Body of pancreas (tissue), 4 donors: ENCODE results near the gene PSAPL1. TPM values are rescaled to one million over a fixed set of nuclear protein-coding genes. Genes with fewer than 3 reads are reported as not detected.

Experiments used
- ATAC-seq: fragments of 150-250 bp; one replicate; pipeline ENCODE4 v1.9.1; 2016
- DNase-seq, 4 donors: peaks; one replicate each; pipeline ENCODE4 v3.0.0-alpha.2; 2019
- H3K27ac ChIP-seq, 4 donors: fragments of 200-600 bp; sonication (generic); 1 replicate in 3 of 4; 2 replicates in 1 of 4; pipeline versions ENCODE4 v1.5.1 to v1.6.1; 2016 to 2019; ENCODE audit warnings: mild to moderate bottlenecking in 1 of 4, mixed read lengths in 1 of 4, moderate library complexity in 1 of 4
- H3K27me3 ChIP-seq, 2 donors: fragments of 200-600 bp; sonication (generic); one replicate each; pipeline ENCODE4 v1.6.0; 2016; ENCODE audit warnings: mild to moderate bottlenecking in 1 of 2
- H3K36me3 ChIP-seq, 2 donors: fragments of 200-600 bp; sonication (generic); replicated peaks in 1 of 2; 2 replicates each; pipeline ENCODE4 v1.5.1; 2016; ENCODE audit warnings: low read depth in 2 of 2; ENCODE audit not compliant: insufficient read depth in 1 of 2
- H3K4me1 ChIP-seq: fragments of 200-600 bp; sonication (generic); one replicate; pipeline ENCODE4 v1.6.0; 2016
- H3K4me3 ChIP-seq, 2 donors: fragments of 200-600 bp; sonication (generic); 1 replicate in 1 of 2; 2 replicates in 1 of 2; pipeline ENCODE4 v1.5.1; 2016 to 2019
- H3K9me3 ChIP-seq, 3 donors: fragments of 200-600 bp; sonication (generic); 1 replicate in 2 of 3; 2 replicates in 1 of 3; pipeline ENCODE4 v1.5.1; 2016
- POLR2A ChIP-seq, 3 donors: fragments of 450-650 bp; IDR thresholded peaks; one replicate each; pipeline ENCODE4 v1.6.1; 2016; ENCODE audit warnings: antibody characterized with exemption in 3 of 3, mild to moderate bottlenecking in 2 of 3
- WGBS, 2 donors: methylation state at CpG; one replicate each; pipeline ENCODE4 v1.1.5; 2017; 5-methylcytosine and 5-hydroxymethylcytosine counted together
- intact Hi-C: fragments of 100-400 bp; cut with DNase I; formaldehyde crosslinking; loops from one replicate; pipeline ENCODE4 v1.15.1; 2023
- total RNA-seq, 2 donors: library from RNA; depleted of rRNA; stranded (reverse); fragments of >200 nt; gene quantifications; one replicate each; pipeline ENCODE4 v1.1.0, GENCODE V29; 2016
- TF ChIP-seq, protein P1 (sequence below), 7 experiments: fragments of 450-650 bp in 4 of 7; fragments of 200-600 bp in 3 of 7; sonication (generic) in 3 of 7; IDR thresholded peaks; one replicate each; pipeline ENCODE4 v1.5.1; 2016 to 2019; ENCODE audit warnings: antibody characterized with exemption in 7 of 7

Gene PSAPL1
- total RNA-seq, 2 donors from 2014 or later = 0.52 TPM; not detected in 1

GRCh38 chr4:7477695-7478094 lies 43.0 kb upstream of the PSAPL1 start:
- ATAC-seq (no peak), DNase-seq (no peak)
- WGBS, 2 donors = 60 to 73% methylated on average over 1 to 7 of the region's 7 CpGs
- Histone ChIP-seq H3K36me3 (no peaks in the 10 kb centered on the region), H3K4me3 (no peak overlapping the region), H3K9me3 (no peaks in the 10 kb centered on the region), H3K27me3 (no peaks in the 10 kb centered on the region), H3K27ac (no peak overlapping the region), H3K4me1 (no peaks in the 10 kb centered on the region)
- no peak for TF ChIP-seq POLR2A (IDR thresholded peaks at IDR 0.05)
- TF ChIP-seq, protein P1, sequence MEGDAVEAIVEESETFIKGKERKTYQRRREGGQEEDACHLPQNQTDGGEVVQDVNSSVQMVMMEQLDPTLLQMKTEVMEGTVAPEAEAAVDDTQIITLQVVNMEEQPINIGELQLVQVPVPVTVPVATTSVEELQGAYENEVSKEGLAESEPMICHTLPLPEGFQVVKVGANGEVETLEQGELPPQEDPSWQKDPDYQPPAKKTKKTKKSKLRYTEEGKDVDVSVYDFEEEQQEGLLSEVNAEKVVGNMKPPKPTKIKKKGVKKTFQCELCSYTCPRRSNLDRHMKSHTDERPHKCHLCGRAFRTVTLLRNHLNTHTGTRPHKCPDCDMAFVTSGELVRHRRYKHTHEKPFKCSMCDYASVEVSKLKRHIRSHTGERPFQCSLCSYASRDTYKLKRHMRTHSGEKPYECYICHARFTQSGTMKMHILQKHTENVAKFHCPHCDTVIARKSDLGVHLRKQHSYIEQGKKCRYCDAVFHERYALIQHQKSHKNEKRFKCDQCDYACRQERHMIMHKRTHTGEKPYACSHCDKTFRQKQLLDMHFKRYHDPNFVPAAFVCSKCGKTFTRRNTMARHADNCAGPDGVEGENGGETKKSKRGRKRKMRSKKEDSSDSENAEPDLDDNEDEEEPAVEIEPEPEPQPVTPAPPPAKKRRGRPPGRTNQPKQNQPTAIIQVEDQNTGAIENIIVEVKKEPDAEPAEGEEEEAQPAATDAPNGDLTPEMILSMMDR (IDR thresholded peaks at IDR 0.05) = no peak
- intact Hi-C loops = no loop called here

DNA sequence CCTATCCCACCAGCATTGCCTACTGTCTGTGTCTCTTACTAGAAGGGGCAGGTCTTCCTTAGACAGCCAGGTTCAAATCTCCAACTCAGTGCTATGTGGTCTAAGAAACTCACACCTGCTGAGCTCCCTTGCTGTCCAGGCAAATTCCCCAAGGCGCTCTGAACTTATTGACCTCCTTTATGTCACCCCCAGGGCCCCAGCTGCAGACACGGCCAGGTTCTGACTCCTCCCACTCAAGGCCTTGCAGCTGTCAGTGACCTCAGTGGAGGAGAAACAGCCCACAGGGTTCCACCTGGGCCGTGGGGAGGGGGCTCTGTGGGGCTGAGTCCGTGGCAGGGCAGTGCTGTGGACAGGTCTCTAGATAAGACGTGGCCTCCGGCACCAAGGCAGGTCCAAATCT lies 42.1 kb upstream of the PSAPL1 start:
- Histone ChIP-seq H3K36me3 (no peaks in the 10 kb centered on the region), H3K27ac (no peak overlapping the region), H3K9me3 (no peaks in the 10 kb centered on the region), H3K4me3 (no peak overlapping the region), H3K4me1 (no peaks in the 10 kb centered on the region), H3K27me3 (no peaks in the 10 kb centered on the region)
- ATAC-seq = no peak
- no peak for TF ChIP-seq POLR2A (IDR thresholded peaks at IDR 0.05)
- TF ChIP-seq, protein P1 (IDR thresholded peaks at IDR 0.05) = no peak
- intact Hi-C loops = no loop called here
- 45 to 70% methylated on average over 4 to 6 of the region's 6 CpGs for WGBS, 2 donors
- DNase-seq = no peak

- Histone ChIP-seq H3K4me1 (no peaks in the 10 kb centered on the region), H3K9me3 (no peaks in the 10 kb centered on the region), H3K4me3 (no peak overlapping the region), H3K36me3 (no peaks in the 10 kb centered on the region), H3K27me3 (no peaks in the 10 kb centered on the region), H3K27ac (no peak overlapping the region)
- DNase-seq = no peak
- ATAC-seq = no peak
- WGBS, 2 donors = 73 to 78% methylated on average over 2 to 5 of the region's 5 CpGs
- no peak for TF ChIP-seq POLR2A (IDR thresholded peaks at IDR 0.05)
- TF ChIP-seq, protein P1 (IDR thresholded peaks at IDR 0.05) = no peak
- intact Hi-C loops = no loop called here
Observed at GRCh38 chr4:7475207-7475606, 40.5 kb upstream of the PSAPL1 start.

- TF ChIP-seq, protein P1 (IDR thresholded peaks at IDR 0.05) = no peak
- TF ChIP-seq POLR2A (IDR thresholded peaks at IDR 0.05) = no peak
- Histone ChIP-seq H3K9me3 (no peaks in the 10 kb centered on the region), H3K36me3 (no peaks in the 10 kb centered on the region), H3K27me3 (no peaks in the 10 kb centered on the region), H3K27ac (no peak overlapping the region), H3K4me1 (no peaks in the 10 kb centered on the region), H3K4me3 (no peak overlapping the region)
- 77 to 83% methylated on average over 3 to 7 of the region's 7 CpGs for WGBS, 2 donors
- no peak for DNase-seq
- intact Hi-C loops = no loop called here
- no peak for ATAC-seq
Observed at GRCh38 chr4:7474320-7474719, 39.6 kb upstream of the PSAPL1 start.

GRCh38 chr4:7473081-7473480 lies 38.4 kb upstream of the PSAPL1 start:
- Histone ChIP-seq H3K27me3 (no peaks in the 10 kb centered on the region), H3K9me3 (no peaks in the 10 kb centered on the region), H3K4me3 (no peak overlapping the region), H3K27ac (no peak overlapping the region), H3K36me3 (no peaks in the 10 kb centered on the region), H3K4me1 (no peaks in the 10 kb centered on the region)
- intact Hi-C loops = no loop called here
- DNase-seq = no peak
- 44 to 51% methylated on average over 10 of the region's 10 CpGs for WGBS, 2 donors
- TF ChIP-seq, protein P1 (IDR thresholded peaks at IDR 0.05) = no peak
- no peak for TF ChIP-seq POLR2A (IDR thresholded peaks at IDR 0.05)
- no peak for ATAC-seq
